Measurements from ENCODE around the gene ESR2. TPM values are rescaled to one million over a fixed set of nuclear protein-coding genes. Genes with fewer than 3 reads are reported as not detected.

ESR2 gene
- total and polyA plus RNA-seq, 2 of the 8 experiments (the other 6 are each of a cell fraction or from before 2014, with no cell fraction given): 0.19 to 0.23 TPM

DNA sequence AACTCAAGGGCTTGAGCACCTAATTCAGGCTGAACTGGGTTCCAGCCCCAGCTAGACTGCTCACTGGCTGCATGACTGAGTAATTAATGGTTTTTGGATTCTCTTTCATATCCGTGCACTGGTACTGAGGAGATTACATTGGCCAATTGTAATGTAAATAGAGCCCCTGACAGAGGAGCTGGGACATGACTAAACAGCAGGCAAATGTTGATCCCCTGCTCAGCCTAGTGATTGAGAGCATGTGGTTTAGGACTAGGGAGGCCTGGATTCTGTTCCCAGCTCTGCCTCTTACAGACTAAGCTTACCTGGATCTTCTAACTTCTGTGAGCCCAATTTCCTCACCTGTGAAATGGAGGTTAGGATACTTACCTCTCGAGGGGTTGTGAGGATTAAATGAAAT, 204.3 kb downstream of the ESR2 start (continued):
- TF ChIP-seq, protein P1, sequence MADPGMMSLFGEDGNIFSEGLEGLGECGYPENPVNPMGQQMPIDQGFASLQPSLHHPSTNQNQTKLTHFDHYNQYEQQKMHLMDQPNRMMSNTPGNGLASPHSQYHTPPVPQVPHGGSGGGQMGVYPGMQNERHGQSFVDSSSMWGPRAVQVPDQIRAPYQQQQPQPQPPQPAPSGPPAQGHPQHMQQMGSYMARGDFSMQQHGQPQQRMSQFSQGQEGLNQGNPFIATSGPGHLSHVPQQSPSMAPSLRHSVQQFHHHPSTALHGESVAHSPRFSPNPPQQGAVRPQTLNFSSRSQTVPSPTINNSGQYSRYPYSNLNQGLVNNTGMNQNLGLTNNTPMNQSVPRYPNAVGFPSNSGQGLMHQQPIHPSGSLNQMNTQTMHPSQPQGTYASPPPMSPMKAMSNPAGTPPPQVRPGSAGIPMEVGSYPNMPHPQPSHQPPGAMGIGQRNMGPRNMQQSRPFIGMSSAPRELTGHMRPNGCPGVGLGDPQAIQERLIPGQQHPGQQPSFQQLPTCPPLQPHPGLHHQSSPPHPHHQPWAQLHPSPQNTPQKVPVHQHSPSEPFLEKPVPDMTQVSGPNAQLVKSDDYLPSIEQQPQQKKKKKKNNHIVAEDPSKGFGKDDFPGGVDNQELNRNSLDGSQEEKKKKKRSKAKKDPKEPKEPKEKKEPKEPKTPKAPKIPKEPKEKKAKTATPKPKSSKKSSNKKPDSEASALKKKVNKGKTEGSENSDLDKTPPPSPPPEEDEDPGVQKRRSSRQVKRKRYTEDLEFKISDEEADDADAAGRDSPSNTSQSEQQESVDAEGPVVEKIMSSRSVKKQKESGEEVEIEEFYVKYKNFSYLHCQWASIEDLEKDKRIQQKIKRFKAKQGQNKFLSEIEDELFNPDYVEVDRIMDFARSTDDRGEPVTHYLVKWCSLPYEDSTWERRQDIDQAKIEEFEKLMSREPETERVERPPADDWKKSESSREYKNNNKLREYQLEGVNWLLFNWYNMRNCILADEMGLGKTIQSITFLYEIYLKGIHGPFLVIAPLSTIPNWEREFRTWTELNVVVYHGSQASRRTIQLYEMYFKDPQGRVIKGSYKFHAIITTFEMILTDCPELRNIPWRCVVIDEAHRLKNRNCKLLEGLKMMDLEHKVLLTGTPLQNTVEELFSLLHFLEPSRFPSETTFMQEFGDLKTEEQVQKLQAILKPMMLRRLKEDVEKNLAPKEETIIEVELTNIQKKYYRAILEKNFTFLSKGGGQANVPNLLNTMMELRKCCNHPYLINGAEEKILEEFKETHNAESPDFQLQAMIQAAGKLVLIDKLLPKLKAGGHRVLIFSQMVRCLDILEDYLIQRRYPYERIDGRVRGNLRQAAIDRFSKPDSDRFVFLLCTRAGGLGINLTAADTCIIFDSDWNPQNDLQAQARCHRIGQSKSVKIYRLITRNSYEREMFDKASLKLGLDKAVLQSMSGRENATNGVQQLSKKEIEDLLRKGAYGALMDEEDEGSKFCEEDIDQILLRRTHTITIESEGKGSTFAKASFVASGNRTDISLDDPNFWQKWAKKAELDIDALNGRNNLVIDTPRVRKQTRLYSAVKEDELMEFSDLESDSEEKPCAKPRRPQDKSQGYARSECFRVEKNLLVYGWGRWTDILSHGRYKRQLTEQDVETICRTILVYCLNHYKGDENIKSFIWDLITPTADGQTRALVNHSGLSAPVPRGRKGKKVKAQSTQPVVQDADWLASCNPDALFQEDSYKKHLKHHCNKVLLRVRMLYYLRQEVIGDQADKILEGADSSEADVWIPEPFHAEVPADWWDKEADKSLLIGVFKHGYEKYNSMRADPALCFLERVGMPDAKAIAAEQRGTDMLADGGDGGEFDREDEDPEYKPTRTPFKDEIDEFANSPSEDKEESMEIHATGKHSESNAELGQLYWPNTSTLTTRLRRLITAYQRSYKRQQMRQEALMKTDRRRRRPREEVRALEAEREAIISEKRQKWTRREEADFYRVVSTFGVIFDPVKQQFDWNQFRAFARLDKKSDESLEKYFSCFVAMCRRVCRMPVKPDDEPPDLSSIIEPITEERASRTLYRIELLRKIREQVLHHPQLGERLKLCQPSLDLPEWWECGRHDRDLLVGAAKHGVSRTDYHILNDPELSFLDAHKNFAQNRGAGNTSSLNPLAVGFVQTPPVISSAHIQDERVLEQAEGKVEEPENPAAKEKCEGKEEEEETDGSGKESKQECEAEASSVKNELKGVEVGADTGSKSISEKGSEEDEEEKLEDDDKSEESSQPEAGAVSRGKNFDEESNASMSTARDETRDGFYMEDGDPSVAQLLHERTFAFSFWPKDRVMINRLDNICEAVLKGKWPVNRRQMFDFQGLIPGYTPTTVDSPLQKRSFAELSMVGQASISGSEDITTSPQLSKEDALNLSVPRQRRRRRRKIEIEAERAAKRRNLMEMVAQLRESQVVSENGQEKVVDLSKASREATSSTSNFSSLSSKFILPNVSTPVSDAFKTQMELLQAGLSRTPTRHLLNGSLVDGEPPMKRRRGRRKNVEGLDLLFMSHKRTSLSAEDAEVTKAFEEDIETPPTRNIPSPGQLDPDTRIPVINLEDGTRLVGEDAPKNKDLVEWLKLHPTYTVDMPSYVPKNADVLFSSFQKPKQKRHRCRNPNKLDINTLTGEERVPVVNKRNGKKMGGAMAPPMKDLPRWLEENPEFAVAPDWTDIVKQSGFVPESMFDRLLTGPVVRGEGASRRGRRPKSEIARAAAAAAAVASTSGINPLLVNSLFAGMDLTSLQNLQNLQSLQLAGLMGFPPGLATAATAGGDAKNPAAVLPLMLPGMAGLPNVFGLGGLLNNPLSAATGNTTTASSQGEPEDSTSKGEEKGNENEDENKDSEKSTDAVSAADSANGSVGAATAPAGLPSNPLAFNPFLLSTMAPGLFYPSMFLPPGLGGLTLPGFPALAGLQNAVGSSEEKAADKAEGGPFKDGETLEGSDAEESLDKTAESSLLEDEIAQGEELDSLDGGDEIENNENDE (IDR thresholded peaks at IDR 0.05; ENCODE audit: insufficient replicate concordance, low read length): no peak
- peak; percentile 49; the same call in 1 of the 2 replicates for TF ChIP-seq MAX (IDR thresholded peaks at IDR 0.05)
- TF ChIP-seq POU5F1 (IDR thresholded peaks at IDR 0.05; ENCODE audit: low read depth, low read length): peak; percentile 82; the same call in 1 of the 2 replicates
- peak in 1 of 2 experiments; percentile 53; a peak in 1 of 4 replicates for TF ChIP-seq SIN3A (conservative IDR thresholded peaks at IDR 0.05 in 1 of 2, IDR thresholded peaks at IDR 0.05 in 1 of 2; ENCODE audit: low read depth in 1 of 2, low read length in 2 of 2)
- no peak for TF ChIP-seq SAP30 (IDR thresholded peaks at IDR 0.05; ENCODE audit: insufficient read depth, insufficient replicate concordance, low read length)
- TF ChIP-seq SIX5 (IDR thresholded peaks at IDR 0.05; ENCODE audit: low read depth, low read length): no peak
- TF ChIP-seq NANOG (IDR thresholded peaks at IDR 0.05; ENCODE audit: insufficient read depth, low read depth, low read length, poor library complexity, severe bottlenecking): peak; percentile 60
- TF ChIP-seq ZNF274 (IDR thresholded peaks at IDR 0.05; ENCODE audit: borderline replicate concordance, extremely low read depth, low read length): no peak
- no peak for TF ChIP-seq ASH2L (IDR thresholded peaks at IDR 0.05; ENCODE audit: low read length)
- TF ChIP-seq CTBP2 (IDR thresholded peaks at IDR 0.05; ENCODE audit: borderline replicate concordance, insufficient read depth, insufficient read length, low read length): no peak
